GM12891 (cell line): ENCODE data around the gene LMX1A.

Experiments
- POLR2A ChIP-seq: IDR thresholded peaks from 2 replicates; pipeline ENCODE4 v1.6.1; 2011; ENCODE audit warnings: low read depth, low read length, control low read depth
- POLR2AphosphoS5 ChIP-seq: IDR thresholded peaks from 2 replicates; pipeline ENCODE4 v1.6.1; 2011; ENCODE audit warnings: low read depth, low read length, control low read depth
- POU2F2 ChIP-seq: IDR thresholded peaks from 2 replicates; pipeline ENCODE4 v1.6.1; 2011; ENCODE audit warnings: low read depth, mild to moderate bottlenecking, control low read depth, low read length, moderate library complexity
- SPI1 ChIP-seq: IDR thresholded peaks from 2 replicates; pipeline ENCODE4 v1.6.1; 2011; ENCODE audit warnings: low read depth, low read length, control low read depth
- TAF1 ChIP-seq: IDR thresholded peaks from 2 replicates; pipeline ENCODE4 v1.6.1; 2011; ENCODE audit warnings: low read depth, low read length, control low read depth

DNA sequence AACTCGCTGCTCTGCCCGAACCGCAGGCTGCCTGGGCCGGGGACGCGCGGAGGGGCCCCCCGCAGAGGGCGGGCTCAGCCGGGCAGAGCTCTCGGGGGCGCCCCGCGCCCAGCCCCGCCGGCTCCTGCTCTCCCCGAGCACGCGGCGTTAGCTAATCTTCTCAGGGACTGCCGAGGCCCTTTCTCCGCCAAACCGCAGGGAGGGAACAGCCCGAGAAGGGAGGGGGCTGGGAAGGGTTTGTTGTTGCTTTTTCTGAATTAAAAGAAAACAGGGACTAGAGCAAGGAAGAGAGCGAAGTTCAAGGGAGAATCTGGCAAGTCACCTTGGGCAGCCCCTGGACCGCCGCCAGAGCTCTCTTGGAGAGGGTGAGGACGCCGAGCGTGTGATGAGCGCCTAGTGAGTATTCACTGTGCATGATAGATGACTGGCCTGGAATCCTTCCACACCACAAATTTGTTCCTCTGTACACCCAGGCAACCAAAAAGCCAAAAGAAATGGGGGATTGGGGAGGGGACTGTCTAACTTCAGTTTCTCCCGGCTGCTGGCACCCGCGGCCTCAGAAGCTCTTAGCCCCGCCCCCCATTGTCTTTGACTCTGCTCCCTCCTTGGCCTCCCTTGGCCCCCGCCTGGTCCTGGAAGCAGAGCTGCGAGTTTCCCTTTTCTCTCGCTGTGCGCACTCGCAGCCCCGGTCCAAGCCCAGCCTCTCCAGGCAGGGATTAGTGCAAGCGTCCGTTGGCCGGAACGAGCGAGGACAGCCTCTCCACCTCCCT is 19.7 kb upstream of the LMX1A start:
- TF ChIP-seq POLR2A, result no peak
- no peak for TF ChIP-seq POLR2AphosphoS5
- TF ChIP-seq TAF1, result no peak
- no peak for TF ChIP-seq POU2F2
- no peak for TF ChIP-seq SPI1
